Measurements from ENCODE around the gene FBN1. TPM values are rescaled to one million over a fixed set of nuclear protein-coding genes. Genes with fewer than 3 reads are reported as not detected.

FBN1 gene
- total and polyA plus RNA-seq, 10 of the 15 experiments (the other 5 are each of a cell fraction or from before 2014, with no cell fraction given) = 2.2 to 15.3 (median 7.0) TPM

- TF ChIP-seq WRNIP1 (IDR thresholded peaks at IDR 0.05; ENCODE audit: borderline replicate concordance, low read depth, low read length) (no peak), BCLAF1 (IDR thresholded peaks at IDR 0.05) (no peak), MAX (IDR thresholded peaks at IDR 0.05; ENCODE audit: low read depth, low read length) (no peak), TAF1 (IDR thresholded peaks at IDR 0.05; ENCODE audit: borderline replicate concordance, low read depth, low read length) (no peak), PKNOX1 (IDR thresholded peaks at IDR 0.05) (no peak)
Observed at GRCh38 chr15:48415036-48415886, 230.2 kb downstream of the FBN1 start (continued).

- Histone ChIP-seq H3K4me3 (no peak overlapping the region), H3K27me3 (replicated peaks in 1 of 2; ENCODE audit: control insufficient read depth in 2 of 2, insufficient read depth in 2 of 2, low read length in 1 of 2) (no peaks in the 10 kb centered on the region), H3K9me3 (replicated peaks; ENCODE audit: control insufficient read depth, insufficient read depth, low read length) (no peaks in the 10 kb centered on the region), H2AFZ (ENCODE audit: control insufficient read depth, low read depth, low read length) (no peak overlapping the region), H4K20me1 (ENCODE audit: control insufficient read depth, insufficient read depth) (no peaks in the 10 kb centered on the region), H3K4me1 (ENCODE audit: control insufficient read depth, insufficient read depth, low read length) (no peaks in the 10 kb centered on the region), H3K9ac (ENCODE audit: control insufficient read depth, insufficient read depth, low read length) (no peak overlapping the region), H3K79me2 (ENCODE audit: control insufficient read depth, insufficient read depth, low read length) (no peaks in the 10 kb centered on the region), H3K36me3 (ENCODE audit: control insufficient read depth in 2 of 2, insufficient read depth in 2 of 2, low read length in 1 of 2) (no peaks in the 10 kb centered on the region; a peak in 1 of 4 replicates), H3K4me2 (ENCODE audit: control insufficient read depth, insufficient read depth) (no peak overlapping the region), H3K27ac (ENCODE audit: control insufficient read depth, insufficient read depth) (no peak overlapping the region)
- ATAC-seq (no peak), FAIRE-seq (no peak), DNase-seq (ENCODE audit: low read depth, low spot score) (no peak)
- in situ Hi-C loops (cut with MboI) = no loop called here
- no peak for TF ChIP-seq SUZ12 (IDR thresholded peaks at IDR 0.05; ENCODE audit: unreplicated experiment)
- ChIA-PET SMC1A (ENCODE audit: uncharacterized antibody, unreplicated experiment) (no interaction called here), POLR2A (no interaction called here), RAD21 (ENCODE audit: unreplicated experiment) (no interaction called here), CTCF (no interaction called here)
- 93% methylated on average over 3 of the region's 3 CpGs for WGBS (ENCODE audit: insufficient coverage, insufficient replicate concordance, low lambda C conversion rate, missing lambda C conversion rate)
- BruUV-seq (replicated peaks) = no TSS peak
- intact Hi-C loops (cut with micrococcal nuclease; ENCODE audit: unreplicated experiment) = no loop called here
Observed at GRCh38 chr15:48414015-48414414, 231.5 kb downstream of the FBN1 start.
